Hepatocyte (in vitro differentiated cells): ENCODE results near the gene SNX25.

Experiments
- EZH2 ChIP-seq: fragments of 200-600 bp; sonication (generic); IDR thresholded peaks from 2 replicates; pipeline ENCODE4 v1.6.1; 2016; ENCODE audit warnings: antibody characterized with exemption, mild to moderate bottlenecking, borderline replicate concordance
- TF ChIP-seq, protein P1 (sequence below): fragments of 200-600 bp; sonication (generic); IDR thresholded peaks from 2 replicates; pipeline ENCODE4 v1.5.1; 2016; ENCODE audit warnings: antibody characterized with exemption, mild to moderate bottlenecking; ENCODE audit not compliant: poor library complexity

- TF ChIP-seq, protein P1, sequence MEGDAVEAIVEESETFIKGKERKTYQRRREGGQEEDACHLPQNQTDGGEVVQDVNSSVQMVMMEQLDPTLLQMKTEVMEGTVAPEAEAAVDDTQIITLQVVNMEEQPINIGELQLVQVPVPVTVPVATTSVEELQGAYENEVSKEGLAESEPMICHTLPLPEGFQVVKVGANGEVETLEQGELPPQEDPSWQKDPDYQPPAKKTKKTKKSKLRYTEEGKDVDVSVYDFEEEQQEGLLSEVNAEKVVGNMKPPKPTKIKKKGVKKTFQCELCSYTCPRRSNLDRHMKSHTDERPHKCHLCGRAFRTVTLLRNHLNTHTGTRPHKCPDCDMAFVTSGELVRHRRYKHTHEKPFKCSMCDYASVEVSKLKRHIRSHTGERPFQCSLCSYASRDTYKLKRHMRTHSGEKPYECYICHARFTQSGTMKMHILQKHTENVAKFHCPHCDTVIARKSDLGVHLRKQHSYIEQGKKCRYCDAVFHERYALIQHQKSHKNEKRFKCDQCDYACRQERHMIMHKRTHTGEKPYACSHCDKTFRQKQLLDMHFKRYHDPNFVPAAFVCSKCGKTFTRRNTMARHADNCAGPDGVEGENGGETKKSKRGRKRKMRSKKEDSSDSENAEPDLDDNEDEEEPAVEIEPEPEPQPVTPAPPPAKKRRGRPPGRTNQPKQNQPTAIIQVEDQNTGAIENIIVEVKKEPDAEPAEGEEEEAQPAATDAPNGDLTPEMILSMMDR: no peak
- TF ChIP-seq EZH2: no peak
These were observed 185.3 kb downstream of the SNX25 start for GRCh38 chr4:185394568-185395237.
